NCI-H748 (cell line): Measurements from ENCODE around the gene REPS2.
"Not testable (repeated sequence)": the region's sequence is repeated elsewhere in the genome, so short reads cannot be mapped to it uniquely, and the experiment has no call there.

Experiments used
- DNase-seq: peaks from one replicate; lab custom pipeline; 2025; ENCODE audit not compliant: unreplicated experiment; lab: John Stamatoyannopoulos, UW

The REPS2 gene

GRCh38 chrX:16962661-16963060, 16.2 kb downstream of the REPS2 start:
- DNase-seq, result not testable (repeated sequence)

GRCh38 chrX:16963216-16963615, 16.8 kb downstream of the REPS2 start:
- no peak for DNase-seq

- not testable (repeated sequence) for DNase-seq
Measured at GRCh38 chrX:16964976-16965375, 18.5 kb downstream of the REPS2 start.

GRCh38 chrX:16966752-16967448, 20.4 kb downstream of the REPS2 start:
- DNase-seq, result no peak

- DNase-seq, result not testable (repeated sequence)
Measured at GRCh38 chrX:16968753-16969152, 22.3 kb downstream of the REPS2 start.

- no peak for DNase-seq
Measured at GRCh38 chrX:16970977-16971376, 24.5 kb downstream of the REPS2 start.

GRCh38 chrX:16971694-16972093, 25.2 kb downstream of the REPS2 start:
- DNase-seq, result no peak

- DNase-seq, result no peak
Measured at GRCh38 chrX:16975233-16975632, 28.8 kb downstream of the REPS2 start.

- DNase-seq, result no peak
Measured at GRCh38 chrX:16977771-16978170, 31.3 kb downstream of the REPS2 start.

GRCh38 chrX:16978193-16978984, 31.9 kb downstream of the REPS2 start:
- DNase-seq, result no peak

- DNase-seq, result no peak
Measured at GRCh38 chrX:16979226-16979625, 32.8 kb downstream of the REPS2 start.

- no peak for DNase-seq
Measured at GRCh38 chrX:16981209-16981608, 34.8 kb downstream of the REPS2 start.

GRCh38 chrX:16981980-16982379, 35.5 kb downstream of the REPS2 start:
- no peak for DNase-seq

- no peak for DNase-seq
Measured at GRCh38 chrX:16983051-16983450, 36.6 kb downstream of the REPS2 start.

- DNase-seq, result no peak
Measured at GRCh38 chrX:16985286-16985685, 38.8 kb downstream of the REPS2 start.

- DNase-seq, result no peak
Measured at GRCh38 chrX:16986169-16986568, 39.7 kb downstream of the REPS2 start.

- no peak for DNase-seq
Measured at GRCh38 chrX:16989750-16990149, 43.3 kb downstream of the REPS2 start.

- no peak for DNase-seq
Measured at GRCh38 chrX:16990839-16991238, 44.4 kb downstream of the REPS2 start.

- no peak for DNase-seq
Measured at GRCh38 chrX:16992445-16992844, 46.0 kb downstream of the REPS2 start.

- no peak for DNase-seq
Measured at GRCh38 chrX:16992951-16993350, 46.5 kb downstream of the REPS2 start.

- no peak for DNase-seq
Measured at GRCh38 chrX:16993791-16994318, 47.4 kb downstream of the REPS2 start.

- no peak for DNase-seq
Measured at GRCh38 chrX:16994736-16995135, 48.3 kb downstream of the REPS2 start.
